Activated CD8-positive, alpha-beta memory T cell treated with anti-CD3 and anti-CD28 coated beads, Interleukin-2, amount 50 U/mL, for 1 hour (primary cell): ENCODE data around the gene WBP4.
A peak's percentile ranks its signal among the peaks of the same experiment; 100 is the strongest.
"Not testable (repeated sequence)": the region's sequence is repeated elsewhere in the genome, so short reads cannot be mapped to it uniquely, and the experiment has no call there.

ENCODE experiments used
- DNase-seq: peaks from one replicate; pipeline ENCODE4 v3.0.0-alpha.2; 2020; ENCODE audit errors: extremely low read depth

Gene WBP4, protein sequence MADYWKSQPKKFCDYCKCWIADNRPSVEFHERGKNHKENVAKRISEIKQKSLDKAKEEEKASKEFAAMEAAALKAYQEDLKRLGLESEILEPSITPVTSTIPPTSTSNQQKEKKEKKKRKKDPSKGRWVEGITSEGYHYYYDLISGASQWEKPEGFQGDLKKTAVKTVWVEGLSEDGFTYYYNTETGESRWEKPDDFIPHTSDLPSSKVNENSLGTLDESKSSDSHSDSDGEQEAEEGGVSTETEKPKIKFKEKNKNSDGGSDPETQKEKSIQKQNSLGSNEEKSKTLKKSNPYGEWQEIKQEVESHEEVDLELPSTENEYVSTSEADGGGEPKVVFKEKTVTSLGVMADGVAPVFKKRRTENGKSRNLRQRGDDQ

DNA sequence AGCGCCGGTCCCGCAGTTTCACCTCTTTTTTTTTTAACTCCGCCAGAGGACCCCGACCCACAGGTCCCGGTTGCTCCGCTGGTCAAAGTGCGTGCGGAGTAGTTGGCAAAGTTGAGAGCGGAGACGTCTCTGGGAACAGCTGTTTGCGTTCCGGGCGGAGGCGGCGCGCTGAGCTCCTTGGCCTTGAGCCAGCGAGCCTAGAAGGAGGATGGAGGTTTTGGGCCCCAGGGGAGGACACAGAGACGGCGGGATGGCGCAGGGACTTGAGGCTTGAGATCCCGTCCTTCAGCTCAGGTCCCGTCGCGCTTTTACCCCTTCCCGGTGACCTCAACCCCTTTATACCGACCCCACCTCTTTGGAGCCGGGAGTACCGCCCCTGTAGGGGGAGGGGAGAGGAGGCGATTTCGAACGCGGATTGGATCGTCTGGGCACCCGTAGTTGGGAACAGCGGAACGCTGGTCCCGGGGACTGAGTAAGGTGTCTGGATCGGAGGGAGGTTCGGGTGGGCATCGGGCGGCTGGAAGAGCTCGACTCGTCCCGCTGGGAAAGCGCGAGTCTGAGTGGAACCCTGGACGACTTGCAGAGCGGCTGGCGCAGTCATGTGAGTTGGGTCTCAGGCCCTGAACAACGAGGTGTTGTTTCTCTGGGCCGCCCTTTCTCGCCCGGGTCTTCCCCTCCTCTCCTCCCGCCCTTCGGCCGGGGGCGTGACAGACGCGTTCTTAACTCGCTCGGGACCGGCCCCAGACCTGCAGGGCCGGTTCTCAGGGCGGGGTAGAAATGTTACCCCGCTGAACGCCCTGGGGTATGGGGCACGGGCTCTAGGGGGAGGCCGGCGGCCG is at the start of gene WBP4:
WBP4 (plus strand) TSS at position 435 of the 839 bp plus-strand sequence; CDS start at position 600, 165 bp downstream.
- DNase-seq, result peak; percentile 75

DNA sequence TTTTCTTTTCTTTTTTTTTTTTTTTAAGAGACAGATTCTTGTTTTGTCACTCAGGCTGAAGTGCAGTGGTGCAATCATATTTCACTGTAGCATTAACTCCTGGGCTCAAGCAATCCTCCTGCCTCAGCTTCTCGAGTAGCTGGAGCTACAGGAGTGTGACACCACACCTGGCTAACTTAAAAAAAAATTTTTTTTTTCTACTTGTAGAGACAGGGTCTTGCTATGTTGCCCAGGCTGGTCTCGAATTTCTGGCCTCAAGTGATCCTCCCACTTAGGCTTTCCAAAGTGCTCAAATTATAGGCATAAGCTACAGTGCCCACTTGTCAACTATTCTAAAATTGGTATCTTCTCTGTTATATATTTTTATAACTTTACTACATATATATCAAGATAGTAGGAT is 48.8 kb upstream of the WBP4 start:
- DNase-seq, result no peak

DNA sequence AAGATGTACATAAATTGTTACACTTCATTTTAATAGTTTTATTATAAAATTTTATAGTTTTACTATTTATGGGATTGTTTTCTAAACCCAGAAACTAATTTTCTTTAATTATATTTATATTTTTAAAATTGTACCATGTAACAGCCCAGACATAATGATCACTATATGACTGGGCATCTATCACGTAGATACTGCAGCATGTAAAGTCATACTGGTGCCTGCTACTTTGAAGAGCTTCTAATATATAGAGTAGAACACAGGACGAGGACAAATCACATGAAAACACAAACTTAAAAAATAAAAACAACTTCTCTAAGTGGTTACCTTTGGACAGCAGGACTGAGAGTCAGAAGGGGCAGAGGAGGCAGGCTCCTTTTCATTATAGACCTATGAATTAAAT is 47.5 kb upstream of the WBP4 start:
- no peak for DNase-seq

DNA sequence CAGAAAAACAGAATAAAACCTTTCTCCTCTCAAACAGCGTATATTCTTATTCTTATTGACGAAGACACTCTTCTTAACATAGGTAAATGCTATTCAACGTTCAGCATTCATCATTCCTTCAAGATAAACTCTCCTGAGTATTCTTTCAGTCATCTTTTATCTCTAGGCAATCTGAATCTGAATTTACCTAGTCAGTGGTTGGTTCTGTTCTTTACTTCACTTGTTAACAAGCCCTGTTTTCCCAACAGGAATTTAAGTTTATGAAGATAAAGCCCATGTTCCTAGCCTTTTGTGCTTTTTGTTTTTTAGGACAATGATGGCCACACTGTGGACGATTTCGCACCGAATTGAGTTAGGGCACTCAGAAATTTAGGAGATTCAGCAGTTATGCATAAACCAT is 45.4 kb upstream of the WBP4 start:
- DNase-seq, result no peak

DNA sequence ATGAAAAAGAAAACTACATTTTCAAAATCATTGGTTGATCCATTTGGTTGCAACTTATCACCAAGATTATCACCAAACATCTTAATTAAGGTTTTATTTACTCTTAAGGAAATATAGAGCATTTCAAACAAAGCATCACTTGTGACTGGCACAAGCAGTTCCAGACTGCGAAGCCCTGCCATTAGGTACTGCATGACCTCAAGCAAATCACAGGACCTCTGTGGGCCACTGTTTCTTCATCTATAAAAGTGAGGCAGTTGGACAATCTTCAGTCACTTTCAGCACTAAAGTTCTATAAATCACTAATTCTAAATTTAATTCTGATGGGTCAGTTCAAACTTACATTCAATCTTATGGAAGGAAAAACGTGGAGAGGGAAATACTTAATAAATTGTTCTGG is 44.1 kb upstream of the WBP4 start:
- no peak for DNase-seq

DNA sequence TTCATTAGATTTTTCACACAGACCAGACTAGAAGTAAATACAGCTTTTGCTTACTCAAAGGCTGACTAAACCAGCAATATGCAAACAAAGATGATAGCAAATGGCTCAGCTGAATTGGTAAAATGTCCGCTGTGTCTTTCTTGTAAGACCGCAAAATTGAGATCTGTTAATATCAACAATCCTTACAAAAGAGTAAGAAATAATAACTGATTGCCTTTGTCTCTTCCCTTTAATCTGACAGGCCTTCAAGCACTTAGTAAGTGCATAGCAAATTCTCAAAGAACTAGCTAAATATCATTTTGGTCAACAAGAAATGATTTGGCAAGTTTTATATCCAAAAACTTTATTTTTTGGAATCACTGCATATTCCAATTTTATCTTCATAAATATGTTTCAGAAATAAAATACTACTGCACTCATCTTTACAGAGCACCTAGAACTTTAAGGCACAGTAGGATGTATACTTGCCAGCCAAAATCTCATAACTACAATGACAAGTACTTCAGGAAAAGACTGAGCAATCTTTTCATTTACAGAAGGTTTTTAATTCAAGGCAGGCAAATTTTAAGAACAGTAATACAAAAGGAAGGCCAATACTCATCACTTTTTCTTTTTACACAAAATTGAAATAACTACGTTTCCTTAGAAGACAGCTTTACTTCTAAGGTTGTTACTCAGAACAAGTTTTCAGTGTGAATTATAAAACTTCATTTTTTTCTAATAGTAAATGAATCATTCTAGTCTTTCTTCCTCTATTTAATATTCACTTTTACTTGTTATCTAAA is 43.3 kb upstream of the WBP4 start:
- no peak for DNase-seq

DNA sequence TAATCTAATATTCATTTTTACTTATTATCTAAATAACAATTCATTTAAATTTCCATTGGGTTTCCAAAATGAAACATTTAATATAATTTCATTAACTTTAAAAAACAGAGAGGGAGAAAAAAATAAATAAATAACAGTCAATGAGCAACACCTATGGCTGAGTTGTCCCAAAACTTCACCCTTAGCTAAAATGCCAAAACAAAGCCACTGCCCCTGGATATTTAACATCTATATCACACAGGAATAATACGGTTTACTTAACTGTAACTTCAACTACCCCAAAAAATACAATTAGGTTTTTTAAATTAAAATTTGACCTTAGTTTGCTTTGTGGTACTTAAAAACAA is 42.7 kb upstream of the WBP4 start:
- DNase-seq, result no peak

DNA sequence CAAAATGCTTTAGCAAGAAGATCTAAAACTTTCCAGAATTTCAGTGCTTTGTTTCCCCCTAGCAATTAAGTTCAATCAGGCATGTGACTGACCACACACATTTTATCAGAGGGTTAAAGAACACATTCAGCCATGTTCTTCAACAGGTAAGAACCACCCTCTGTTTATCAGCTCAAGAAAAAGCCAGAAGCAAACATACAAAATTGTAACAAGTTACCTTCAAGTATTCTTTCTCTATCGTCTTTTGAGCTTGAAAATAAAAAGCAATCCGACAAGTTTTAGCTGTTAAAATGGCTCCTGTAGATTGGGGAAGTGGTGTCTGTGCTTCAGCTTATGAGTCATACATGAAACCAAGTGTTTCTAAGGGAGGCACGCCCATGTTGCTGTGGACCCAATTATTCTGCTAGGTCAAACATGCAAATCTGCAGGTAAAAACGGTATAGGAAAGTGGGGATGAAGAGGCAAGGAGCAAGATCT is 42.3 kb upstream of the WBP4 start, which contains the start of gene ELF1:
ELF1 (minus strand) TSS at position 306 of the 477 bp plus-strand sequence. CDS start 37,262 bp downstream, outside the sequence.
- peak; percentile 46 for DNase-seq

DNA sequence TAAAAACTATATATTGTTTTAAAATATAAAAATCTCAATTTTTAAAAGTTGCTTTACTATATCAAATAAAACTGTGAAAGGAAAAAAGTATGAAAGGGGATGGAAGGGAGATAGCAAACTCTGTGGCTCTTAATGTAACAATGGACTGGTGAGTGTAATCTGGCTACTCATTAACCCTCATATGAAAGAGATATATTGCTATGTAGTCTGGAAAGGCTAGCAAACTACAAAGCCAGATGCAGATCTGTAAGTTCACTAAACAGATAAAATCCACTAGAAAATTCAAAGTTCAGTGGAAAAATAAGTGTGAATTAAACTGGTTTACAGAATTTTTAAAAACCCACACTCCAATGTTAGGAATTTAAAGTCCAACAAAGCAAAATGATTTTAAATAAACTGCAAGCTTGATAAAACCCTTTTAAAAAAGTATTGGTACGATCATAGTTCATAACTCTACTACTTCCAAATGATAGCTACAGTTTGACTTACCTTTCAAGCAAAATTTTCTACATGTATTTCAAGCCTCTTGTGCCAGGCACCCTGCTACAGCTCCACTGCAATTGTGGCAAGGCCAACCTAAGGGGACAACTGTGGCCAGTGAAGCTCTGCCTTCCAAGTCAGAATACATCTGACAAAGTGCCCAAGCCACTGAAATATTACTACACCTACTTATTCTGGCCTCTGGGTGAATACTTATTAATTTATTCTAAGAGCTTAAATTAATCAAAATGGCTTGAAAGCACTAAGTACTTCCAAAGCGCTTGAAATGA is 41.5 kb upstream of the WBP4 start:
- no peak for DNase-seq

DNA sequence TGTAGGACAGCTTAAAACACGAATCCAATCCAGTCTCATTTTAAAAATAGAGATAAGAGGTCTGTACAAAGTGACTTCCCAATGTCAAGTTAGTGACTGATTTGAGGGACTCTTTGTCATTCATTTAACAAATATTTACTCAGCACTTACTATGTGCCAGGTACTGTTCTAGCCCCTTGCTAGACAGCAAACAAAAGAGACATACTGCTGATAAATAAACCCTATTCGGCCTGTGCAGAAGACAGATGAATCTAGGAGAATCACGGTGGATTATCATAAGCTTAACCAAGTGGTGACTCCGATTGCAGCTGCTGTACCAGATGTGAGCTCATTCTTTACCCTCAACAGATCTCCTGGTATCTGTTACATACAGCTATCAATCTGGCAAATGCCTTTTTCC is 35.8 kb upstream of the WBP4 start:
- DNase-seq, result no peak

DNA sequence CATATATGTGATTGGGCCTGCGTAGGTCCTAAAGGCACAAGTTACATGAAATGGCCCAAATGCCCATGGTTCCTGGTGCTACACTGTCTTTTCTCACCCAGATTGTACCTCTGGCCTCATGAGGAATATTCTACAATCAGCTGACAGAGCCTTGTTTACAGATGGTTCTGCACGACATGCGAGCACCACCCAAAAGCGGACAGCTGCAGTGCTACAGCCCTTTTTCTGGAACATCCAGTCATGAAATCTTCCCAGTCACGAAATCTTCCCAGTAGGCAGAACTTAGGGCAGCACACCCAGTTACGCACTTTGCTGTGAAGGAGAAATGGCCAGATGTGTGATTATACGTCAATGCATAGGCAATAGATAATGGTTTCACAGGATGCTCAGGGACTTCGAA is 34.5 kb upstream of the WBP4 start:
- DNase-seq, result no peak

DNA sequence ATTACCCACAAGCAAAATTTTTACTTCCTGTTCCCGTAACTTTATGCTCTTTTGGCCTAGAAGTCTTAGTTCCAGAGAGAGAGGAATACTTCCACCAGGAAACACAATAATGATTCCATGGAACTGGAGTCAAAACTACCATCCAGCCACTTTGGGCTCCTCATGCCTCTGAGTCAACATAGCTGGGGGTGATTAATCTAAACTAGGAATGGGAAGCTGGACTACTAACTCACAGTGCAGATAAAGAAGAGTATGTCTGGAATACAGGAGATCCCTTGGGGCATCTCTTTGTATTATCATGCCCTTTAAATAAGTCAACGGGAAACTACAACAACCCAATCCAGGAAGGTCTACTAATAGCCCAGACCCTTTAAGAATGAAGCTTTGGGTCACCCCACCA is 33.3 kb upstream of the WBP4 start:
- no peak for DNase-seq

DNA sequence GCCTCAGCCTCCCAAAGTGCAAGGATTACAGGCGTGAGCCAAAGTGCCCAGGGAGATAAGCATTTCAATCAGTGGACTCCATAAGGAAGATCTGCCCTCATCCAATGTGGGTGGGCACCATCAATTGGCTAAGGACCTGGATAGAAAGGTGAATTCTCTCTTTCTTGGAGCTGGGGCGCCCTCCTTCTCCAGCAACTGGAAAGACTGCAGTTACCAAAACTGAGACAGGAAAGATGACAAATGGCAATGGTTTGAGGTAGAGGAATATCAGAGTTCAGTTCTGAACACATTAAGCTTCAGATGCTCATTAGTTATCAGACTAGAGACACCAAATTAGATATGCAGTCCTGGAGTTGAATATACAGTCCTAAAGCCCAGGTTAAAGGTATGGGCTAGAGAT is 31.7 kb upstream of the WBP4 start:
- DNase-seq, result no peak

DNA sequence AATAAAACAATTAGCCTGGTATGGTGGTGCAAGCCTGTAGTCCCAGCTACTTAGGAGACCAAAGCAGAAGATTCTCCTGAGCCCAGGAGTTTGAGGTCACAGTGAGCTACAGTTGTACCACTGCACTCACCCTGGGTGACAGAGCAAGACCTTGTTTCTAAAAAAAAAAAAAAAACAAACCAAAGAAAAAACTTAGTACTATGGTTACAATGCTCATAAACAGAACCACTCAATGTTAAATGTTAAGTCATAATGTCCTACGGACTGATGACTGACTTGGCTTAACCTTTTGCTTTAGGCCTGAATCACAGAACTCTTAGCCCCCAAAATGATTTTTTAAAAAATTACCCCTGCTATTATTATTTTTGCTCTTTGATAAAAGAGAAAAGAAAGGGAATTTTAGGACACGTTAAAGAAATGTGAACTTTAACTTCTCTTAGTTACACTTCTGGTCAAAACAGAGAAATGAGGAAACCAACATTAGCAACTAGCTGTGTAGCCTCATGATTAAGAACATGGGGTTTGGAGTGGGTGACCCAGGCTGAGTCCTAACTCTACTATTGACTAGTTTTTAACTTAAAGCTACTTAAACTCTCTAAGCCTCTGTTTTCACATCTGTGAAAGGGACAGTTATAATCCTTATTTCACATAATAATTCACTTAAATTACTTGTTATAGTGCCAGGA is 28.5 kb upstream of the WBP4 start:
- DNase-seq, result no peak

DNA sequence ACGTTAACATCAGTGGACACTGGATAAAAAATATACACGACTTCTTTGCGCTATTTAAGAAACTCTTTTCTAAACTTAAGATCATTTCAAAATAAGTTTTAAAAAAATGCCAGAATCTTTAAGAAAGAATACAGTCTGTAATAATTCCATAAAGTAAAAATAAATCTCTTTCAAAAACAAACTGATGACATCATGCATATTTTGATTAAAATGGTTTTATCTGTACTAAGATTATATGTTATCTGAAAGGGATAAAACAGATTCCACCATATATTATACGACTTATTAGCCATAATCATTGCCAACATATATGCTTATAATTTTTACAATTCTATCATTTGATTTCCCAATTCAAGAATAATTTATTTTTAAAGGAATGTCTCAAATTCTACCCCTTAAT is 26.9 kb upstream of the WBP4 start:
- no peak for DNase-seq

DNA sequence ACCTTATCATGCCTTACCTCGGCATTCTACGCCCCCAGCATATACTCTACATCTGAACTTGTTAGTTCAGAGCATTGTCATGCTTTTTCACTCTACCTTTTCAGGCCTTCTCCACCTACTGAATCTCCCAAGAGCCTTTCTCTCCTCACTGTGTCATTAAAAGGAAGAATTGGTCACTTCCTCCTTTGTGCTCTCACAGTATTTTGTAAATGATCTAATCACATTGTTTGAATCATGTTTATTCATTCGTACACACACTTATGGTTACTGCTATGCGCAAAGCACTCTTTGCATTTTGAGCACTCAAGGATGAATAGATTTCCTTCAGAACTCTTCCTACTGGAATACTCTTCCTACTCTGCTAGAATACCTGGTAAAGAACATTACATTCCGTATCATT is 26.4 kb upstream of the WBP4 start:
- no peak for DNase-seq

DNA sequence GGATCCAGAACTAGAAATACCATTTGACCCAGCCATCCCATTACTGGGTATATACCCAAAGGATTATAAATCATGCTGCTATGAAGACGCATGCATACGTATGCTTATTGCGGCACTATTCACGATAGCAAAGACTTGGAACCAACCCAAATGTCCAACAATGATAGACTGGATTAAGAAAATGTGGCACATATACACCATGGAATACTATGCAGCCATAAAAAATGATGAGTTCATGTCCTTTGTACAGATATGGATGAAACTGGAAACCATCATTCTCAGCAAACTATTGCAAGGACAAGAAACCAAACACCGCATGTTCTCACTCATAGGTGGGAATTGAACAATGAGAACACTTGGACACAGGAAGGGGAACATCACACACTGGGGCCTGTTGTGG is 24.8 kb upstream of the WBP4 start:
- not testable (repeated sequence) for DNase-seq

DNA sequence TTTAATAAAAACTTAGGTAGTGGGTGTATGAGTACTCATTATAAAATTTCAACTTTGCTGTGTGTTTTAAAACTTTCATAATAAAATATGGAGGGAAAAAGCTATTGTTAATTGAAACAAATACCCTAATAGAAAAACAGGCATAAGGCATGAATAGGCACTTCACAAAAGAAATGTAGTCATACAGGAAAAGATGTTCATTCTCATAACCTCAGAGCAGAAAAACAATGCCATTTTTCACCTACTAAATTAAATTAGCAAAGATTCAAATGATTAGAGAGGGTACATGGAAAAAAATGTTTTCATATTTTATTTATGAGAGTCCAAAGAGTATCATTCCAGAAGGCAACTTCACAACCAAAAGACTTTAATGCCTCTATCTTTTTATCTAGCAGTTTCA is 21.6 kb upstream of the WBP4 start:
- no peak for DNase-seq

DNA sequence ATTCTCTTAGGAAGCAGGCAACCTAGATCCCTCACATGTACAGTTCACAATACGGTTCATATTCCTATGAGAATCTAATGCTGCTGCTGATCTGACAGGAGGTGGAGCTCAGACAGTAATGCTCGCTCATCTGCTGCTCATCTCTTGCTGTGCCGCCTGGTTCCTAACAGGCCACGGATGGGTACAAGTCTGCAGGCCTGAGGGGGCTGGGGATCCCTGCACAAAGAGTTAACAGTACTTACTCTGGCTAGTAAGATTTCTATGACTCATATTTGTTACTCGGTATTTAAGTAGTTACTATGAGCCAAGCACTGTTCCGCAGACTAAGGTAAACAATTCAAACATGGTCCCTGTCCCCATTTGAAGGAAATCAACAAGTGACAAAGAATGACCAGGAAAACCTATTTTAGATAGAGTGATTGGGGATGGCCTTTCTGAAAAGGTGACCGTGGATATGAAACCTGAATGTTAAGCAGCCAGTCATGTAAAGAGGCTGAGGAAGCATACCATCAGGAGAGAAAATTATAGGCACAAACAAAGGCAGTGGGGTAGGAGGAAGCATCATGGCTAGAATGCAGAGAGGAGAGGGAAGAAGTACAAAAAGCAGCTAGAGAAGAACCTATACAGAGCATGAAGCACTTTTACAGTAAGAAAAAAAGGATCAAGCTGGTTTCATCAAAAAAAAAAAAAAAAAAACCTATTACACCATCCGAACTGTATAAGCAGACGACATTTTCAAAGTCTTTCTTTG is 20.6 kb upstream of the WBP4 start:
- no peak for DNase-seq

DNA sequence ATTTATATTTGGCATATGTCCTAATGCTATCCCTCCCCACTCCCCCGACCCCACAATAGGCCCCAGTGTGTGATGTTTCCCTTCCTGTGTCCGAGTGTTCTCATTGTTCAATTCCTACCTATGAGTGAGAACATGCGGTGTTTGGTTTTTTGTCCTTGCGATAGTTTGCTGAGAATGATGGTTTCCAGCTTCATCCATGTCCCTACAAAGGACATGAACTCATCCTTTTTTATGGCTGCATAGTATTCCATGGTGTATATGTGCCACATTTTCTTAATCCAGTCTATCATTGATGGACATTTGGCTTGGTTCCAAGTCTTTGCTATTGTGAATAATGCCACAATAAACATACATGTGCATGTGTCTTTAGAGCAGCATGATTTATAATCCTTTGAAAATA is 18.9 kb upstream of the WBP4 start:
- DNase-seq, result not testable (repeated sequence)
